BLaER1 treated with 17β-estradiol and CSF1 and Interleukin-3, amounts not matched to agents 10 nM and 100 nM (cell line): Measurements from ENCODE around the gene CFAP45.
A peak's percentile ranks its signal among the peaks of the same experiment; 100 is the strongest.

ENCODE experiments used
- H3K27ac ChIP-seq, 11 experiments: shearing (Covaris generic); formaldehyde crosslinking; 2 replicates each; pipeline ENCODE4 v1.8.1; 2022
- H3K27me3 ChIP-seq, 11 experiments: shearing (Covaris generic); formaldehyde crosslinking; 2 replicates each; pipeline ENCODE4 v1.8.1; 2022
- H3K36me3 ChIP-seq, 11 experiments: shearing (Covaris generic); formaldehyde crosslinking; 2 replicates each; pipeline ENCODE4 v1.8.1; 2022
- H3K4me1 ChIP-seq, 10 experiments: shearing (Covaris generic); formaldehyde crosslinking; 2 replicates each; pipeline ENCODE4 v1.8.1; 2022
- H3K4me2 ChIP-seq, 11 experiments: shearing (Covaris generic); formaldehyde crosslinking; 2 replicates each; pipeline ENCODE4 v1.8.1; 2022
- H3K4me3 ChIP-seq, 10 experiments: shearing (Covaris generic); formaldehyde crosslinking; 2 replicates each; pipeline ENCODE4 v1.8.1; 2022
- H3K9ac ChIP-seq, 11 experiments: shearing (Covaris generic); formaldehyde crosslinking; 2 replicates each; pipeline ENCODE4 v1.8.1; 2022
- H3K9me3 ChIP-seq, 11 experiments: shearing (Covaris generic); formaldehyde crosslinking; replicated peaks in 1 of 11; 2 replicates each; pipeline ENCODE4 v1.8.1; 2022
- H4K20me1 ChIP-seq, 11 experiments: shearing (Covaris generic); formaldehyde crosslinking; 2 replicates each; pipeline ENCODE4 v1.8.1; 2022
- Cebpa-rat ChIP-seq, 11 experiments: shearing (Covaris generic); IDR thresholded peaks; 2 replicates each; pipeline ENCODE4 v1.8.1; 2022

The CFAP45 gene

GRCh38 chr1:159943278-159943640, 43.3 kb upstream of the CFAP45 start:
- H3K27ac ChIP-seq: no peak overlapping the region
- peaks cover 25 to 79% (median 67%) of the 10 kb centered on the region in 10 experiments for H3K4me1 ChIP-seq
- H3K36me3 ChIP-seq: no peaks in the 10 kb centered on the region
- peak overlapping the region in 5 of 11 experiments; percentile 13 to 97 (median 89); a peak in 6 of 22 replicates for H3K4me2 ChIP-seq
- H3K9ac ChIP-seq: no peak overlapping the region
- H3K4me3 ChIP-seq: no peak overlapping the region
- H3K27me3 ChIP-seq: peaks cover 0 to 25% (median 0%) of the 10 kb centered on the region in 11 experiments; a peak in 5 of 22 replicates
- H4K20me1 ChIP-seq: no peaks in the 10 kb centered on the region
- TF ChIP-seq Cebpa-rat (IDR thresholded peaks at IDR 0.05): no peak
- no peaks in the 10 kb centered on the region for H3K9me3 ChIP-seq

DNA sequence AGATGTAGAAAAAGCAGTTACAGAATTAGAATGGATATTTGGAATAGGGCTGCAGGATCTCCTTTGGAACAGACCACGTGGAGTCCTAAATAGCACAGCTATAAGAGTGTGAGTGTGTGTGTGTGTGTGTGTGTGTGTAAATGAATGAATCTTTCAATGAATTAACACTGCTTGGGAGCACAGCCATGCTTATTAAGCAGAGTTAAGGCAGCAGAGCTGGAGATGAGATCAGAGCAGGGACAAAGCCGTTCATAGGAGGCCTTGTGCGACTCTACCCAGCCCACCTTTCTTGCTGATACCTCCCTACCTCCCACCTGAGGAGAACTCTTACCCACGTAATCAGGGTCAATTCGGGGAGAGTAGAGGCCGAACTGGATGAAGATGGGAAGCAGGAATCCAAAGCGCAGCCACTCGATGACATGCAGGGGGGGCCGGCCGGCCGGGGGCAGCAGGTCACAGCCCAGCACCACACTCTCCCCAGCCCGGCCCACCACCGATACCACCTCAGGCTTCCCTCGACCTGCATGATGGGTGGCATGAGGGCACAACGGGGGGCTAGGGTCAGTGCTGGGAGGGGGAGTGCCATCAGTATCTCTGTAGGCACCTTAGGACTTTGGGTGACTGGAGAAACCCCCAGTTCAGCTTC, 42.8 kb upstream of the CFAP45 start:
- no peak for TF ChIP-seq Cebpa-rat (IDR thresholded peaks at IDR 0.05)
- Histone ChIP-seq H3K36me3 (no peaks in the 10 kb centered on the region), H3K4me3 (no peak overlapping the region), H3K4me1 (peaks cover 30 to 84% (median 72%) of the 10 kb centered on the region in 10 experiments), H3K27ac (no peak overlapping the region), H3K27me3 (peaks cover 0 to 25% (median 0%) of the 10 kb centered on the region in 11 experiments; a peak in 5 of 22 replicates), H3K9ac (no peak overlapping the region), H3K9me3 (no peaks in the 10 kb centered on the region), H4K20me1 (no peaks in the 10 kb centered on the region; a peak in 1 of 22 replicates), H3K4me2 (peak overlapping the region in 6 of 11 experiments; percentile 71 to 91 (median 82); a peak in 10 of 22 replicates)

- Histone ChIP-seq H3K4me2 (peak overlapping the region; percentile 7 to 89 (median 72); a peak in 21 of 22 replicates), H3K9me3 (no peaks in the 10 kb centered on the region), H3K4me1 (peaks cover 38 to 93% (median 81%) of the 10 kb centered on the region in 10 experiments), H3K4me3 (no peak overlapping the region), H3K9ac (peak overlapping the region in 3 of 11 experiments; percentile 24 to 32 (median 27); a peak in 3 of 22 replicates), H4K20me1 (no peaks in the 10 kb centered on the region; a peak in 1 of 22 replicates), H3K27me3 (peaks cover 0 to 25% (median 0%) of the 10 kb centered on the region in 11 experiments; a peak in 5 of 22 replicates), H3K36me3 (no peaks in the 10 kb centered on the region), H3K27ac (peak overlapping the region in 1 of 11 experiments; percentile 28; a peak in 2 of 22 replicates)
- TF ChIP-seq Cebpa-rat (IDR thresholded peaks at IDR 0.05): no peak
Observed at GRCh38 chr1:159941591-159942560, 41.9 kb upstream of the CFAP45 start.

- Histone ChIP-seq H3K9me3 (no peaks in the 10 kb centered on the region), H3K4me1 (peaks cover 46 to 98% (median 86%) of the 10 kb centered on the region in 10 experiments), H3K4me2 (peak overlapping the region; percentile 7 to 89 (median 72); a peak in 21 of 22 replicates), H4K20me1 (peaks cover 0 to 2% (median 0%) of the 10 kb centered on the region in 11 experiments; a peak in 3 of 22 replicates), H3K27ac (peak overlapping the region in 1 of 11 experiments; percentile 28; a peak in 2 of 22 replicates), H3K9ac (peak overlapping the region in 2 of 11 experiments; percentile 24 to 32; a peak in 2 of 22 replicates), H3K27me3 (peaks cover 0 to 22% (median 0%) of the 10 kb centered on the region in 11 experiments; a peak in 5 of 22 replicates), H3K4me3 (no peak overlapping the region), H3K36me3 (no peaks in the 10 kb centered on the region)
- TF ChIP-seq Cebpa-rat (IDR thresholded peaks at IDR 0.05): no peak
Observed at GRCh38 chr1:159941141-159941540, 41.2 kb upstream of the CFAP45 start.

- no peak for TF ChIP-seq Cebpa-rat (IDR thresholded peaks at IDR 0.05)
- Histone ChIP-seq H4K20me1 (peaks cover 0 to 11% (median 0%) of the 10 kb centered on the region in 11 experiments; a peak in 3 of 22 replicates), H3K27me3 (peaks cover 0 to 12% (median 0%) of the 10 kb centered on the region in 11 experiments; a peak in 4 of 22 replicates), H3K27ac (no peak overlapping the region), H3K9me3 (no peaks in the 10 kb centered on the region), H3K4me1 (peaks cover 42 to 100% (median 88%) of the 10 kb centered on the region in 10 experiments), H3K36me3 (no peaks in the 10 kb centered on the region), H3K4me2 (peak overlapping the region in 9 of 11 experiments; percentile 12 to 89 (median 74); a peak in 17 of 22 replicates), H3K9ac (no peak overlapping the region), H3K4me3 (no peak overlapping the region)
Observed at GRCh38 chr1:159940006-159940620, 40.1 kb upstream of the CFAP45 start.

DNA sequence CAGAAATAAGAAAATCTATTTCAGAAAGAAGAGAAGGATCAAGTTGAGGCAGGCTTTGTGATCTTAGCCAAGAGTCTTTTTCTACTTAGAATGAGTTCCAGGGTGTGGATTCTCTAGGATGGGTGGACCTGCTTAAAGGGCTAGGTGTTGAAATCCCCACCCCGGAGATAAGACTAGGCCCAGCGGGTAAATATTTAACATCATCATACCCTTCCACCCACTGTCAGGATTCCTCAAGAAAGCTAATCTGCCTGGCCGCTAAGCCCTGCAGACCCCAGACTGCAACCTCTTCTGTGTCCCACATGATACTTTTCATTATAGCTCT, 39.7 kb upstream of the CFAP45 start:
- peaks cover 37 to 100% (median 88%) of the 10 kb centered on the region in 10 experiments for H3K4me1 ChIP-seq
- peak overlapping the region in 7 of 11 experiments; percentile 12 to 100 (median 81); a peak in 10 of 22 replicates for H3K4me2 ChIP-seq
- no peak overlapping the region for H3K4me3 ChIP-seq
- no peaks in the 10 kb centered on the region for H3K36me3 ChIP-seq
- H3K9me3 ChIP-seq: no peaks in the 10 kb centered on the region
- no peak for TF ChIP-seq Cebpa-rat (IDR thresholded peaks at IDR 0.05)
- H4K20me1 ChIP-seq: peaks cover 0 to 16% (median 0%) of the 10 kb centered on the region in 11 experiments; a peak in 3 of 22 replicates
- H3K27ac ChIP-seq: no peak overlapping the region
- peaks cover 0 to 7% (median 0%) of the 10 kb centered on the region in 11 experiments; a peak in 4 of 22 replicates for H3K27me3 ChIP-seq
- no peak overlapping the region for H3K9ac ChIP-seq

DNA sequence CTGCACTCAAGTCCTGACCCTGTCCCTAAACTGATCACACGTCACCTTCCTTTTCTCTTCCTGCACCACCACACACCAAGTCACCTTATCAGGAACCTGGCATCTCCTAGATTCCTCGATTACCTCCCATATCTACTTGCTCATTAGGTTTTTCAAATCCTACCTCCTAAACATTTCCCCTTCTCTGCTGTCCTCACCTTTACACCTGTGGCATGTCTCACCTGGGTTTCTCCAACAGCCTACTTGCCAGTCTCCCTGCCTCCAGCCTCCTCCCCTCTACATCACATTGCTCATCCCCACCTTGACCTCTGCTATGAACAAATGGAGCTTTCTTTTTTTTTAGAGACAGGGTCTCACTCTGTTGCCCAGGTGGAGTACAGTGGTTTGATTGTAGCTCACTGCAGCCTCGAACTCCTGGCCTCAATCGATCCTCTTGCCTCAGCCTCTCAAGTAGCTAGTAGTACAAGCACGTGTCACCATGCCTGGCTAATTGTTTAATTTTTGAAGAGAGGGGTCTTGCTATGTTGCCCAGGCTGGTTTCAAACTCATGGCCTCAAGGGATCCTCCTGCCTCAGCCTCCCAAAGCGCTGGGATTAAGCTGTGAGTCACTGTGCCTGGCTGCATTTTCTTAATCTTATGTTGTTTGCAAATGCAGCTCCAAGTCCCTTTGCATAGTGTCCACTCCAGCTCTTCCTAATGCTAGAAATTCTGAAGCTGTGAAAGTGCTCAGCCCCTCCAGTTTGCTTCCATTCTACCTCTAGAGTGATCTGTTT, 39.1 kb upstream of the CFAP45 start:
- peaks cover 32 to 100% (median 88%) of the 10 kb centered on the region in 10 experiments for H3K4me1 ChIP-seq
- peak overlapping the region in 5 of 11 experiments; percentile 94 to 100 (median 100); a peak in 9 of 22 replicates for H3K4me2 ChIP-seq
- H3K36me3 ChIP-seq: no peaks in the 10 kb centered on the region

More for the DNA sequence above, 39.1 kb upstream of the CFAP45 start:
- H3K9me3 ChIP-seq: no peaks in the 10 kb centered on the region
- peak overlapping the region in 2 of 11 experiments; percentile 78 to 87; a peak in 3 of 22 replicates for H3K27ac ChIP-seq
- H3K4me3 ChIP-seq: no peak overlapping the region
- no peak for TF ChIP-seq Cebpa-rat (IDR thresholded peaks at IDR 0.05)
- 0 out of 22 replicates have a peak overlapping the region, but pooled peaks of 1 of the 11 experiments have one; percentile 69 for H3K9ac ChIP-seq
- H4K20me1 ChIP-seq: peaks cover 0 to 21% (median 0%) of the 10 kb centered on the region in 11 experiments; a peak in 3 of 22 replicates
- H3K27me3 ChIP-seq: peaks cover 0 to 1% (median 0%) of the 10 kb centered on the region in 11 experiments; a peak in 1 of 22 replicates
